C4-2B (cell line): Measurements from ENCODE around the gene DUS2.

Source experiments
- ZFX ChIP-seq: fragments of 450-650 bp; IDR thresholded peaks from 2 replicates; pipeline ENCODE4 v1.6.1; 2017
- TF ChIP-seq, protein P1 (sequence below): fragments of 450-650 bp; conservative IDR thresholded peaks from 2 replicates; pipeline ENCODE4 v1.5.1; 2017; ENCODE audit warnings: mild to moderate bottlenecking

GRCh38 chr16:68072038-68072695 is 49.1 kb downstream of the DUS2 start:
- TF ChIP-seq, protein P1, sequence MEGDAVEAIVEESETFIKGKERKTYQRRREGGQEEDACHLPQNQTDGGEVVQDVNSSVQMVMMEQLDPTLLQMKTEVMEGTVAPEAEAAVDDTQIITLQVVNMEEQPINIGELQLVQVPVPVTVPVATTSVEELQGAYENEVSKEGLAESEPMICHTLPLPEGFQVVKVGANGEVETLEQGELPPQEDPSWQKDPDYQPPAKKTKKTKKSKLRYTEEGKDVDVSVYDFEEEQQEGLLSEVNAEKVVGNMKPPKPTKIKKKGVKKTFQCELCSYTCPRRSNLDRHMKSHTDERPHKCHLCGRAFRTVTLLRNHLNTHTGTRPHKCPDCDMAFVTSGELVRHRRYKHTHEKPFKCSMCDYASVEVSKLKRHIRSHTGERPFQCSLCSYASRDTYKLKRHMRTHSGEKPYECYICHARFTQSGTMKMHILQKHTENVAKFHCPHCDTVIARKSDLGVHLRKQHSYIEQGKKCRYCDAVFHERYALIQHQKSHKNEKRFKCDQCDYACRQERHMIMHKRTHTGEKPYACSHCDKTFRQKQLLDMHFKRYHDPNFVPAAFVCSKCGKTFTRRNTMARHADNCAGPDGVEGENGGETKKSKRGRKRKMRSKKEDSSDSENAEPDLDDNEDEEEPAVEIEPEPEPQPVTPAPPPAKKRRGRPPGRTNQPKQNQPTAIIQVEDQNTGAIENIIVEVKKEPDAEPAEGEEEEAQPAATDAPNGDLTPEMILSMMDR, result no peak
- TF ChIP-seq ZFX, result no peak
